Stimulated activated CD4-positive, alpha-beta T cell treated with anti-CD3 and anti-CD28 coated beads, TNF-alpha, amount 100 ng/mL, for 4 hours (primary cell): ENCODE data around the gene TMEM208.
A peak's percentile ranks its signal among the peaks of the same experiment; 100 is the strongest.

Experiments
- DNase-seq, 3 experiments: peaks; one replicate each; pipeline ENCODE4 v3.0.0-alpha.2; 2020; ENCODE audit warnings: low read depth in 3 of 3

The TMEM208 gene

DNA sequence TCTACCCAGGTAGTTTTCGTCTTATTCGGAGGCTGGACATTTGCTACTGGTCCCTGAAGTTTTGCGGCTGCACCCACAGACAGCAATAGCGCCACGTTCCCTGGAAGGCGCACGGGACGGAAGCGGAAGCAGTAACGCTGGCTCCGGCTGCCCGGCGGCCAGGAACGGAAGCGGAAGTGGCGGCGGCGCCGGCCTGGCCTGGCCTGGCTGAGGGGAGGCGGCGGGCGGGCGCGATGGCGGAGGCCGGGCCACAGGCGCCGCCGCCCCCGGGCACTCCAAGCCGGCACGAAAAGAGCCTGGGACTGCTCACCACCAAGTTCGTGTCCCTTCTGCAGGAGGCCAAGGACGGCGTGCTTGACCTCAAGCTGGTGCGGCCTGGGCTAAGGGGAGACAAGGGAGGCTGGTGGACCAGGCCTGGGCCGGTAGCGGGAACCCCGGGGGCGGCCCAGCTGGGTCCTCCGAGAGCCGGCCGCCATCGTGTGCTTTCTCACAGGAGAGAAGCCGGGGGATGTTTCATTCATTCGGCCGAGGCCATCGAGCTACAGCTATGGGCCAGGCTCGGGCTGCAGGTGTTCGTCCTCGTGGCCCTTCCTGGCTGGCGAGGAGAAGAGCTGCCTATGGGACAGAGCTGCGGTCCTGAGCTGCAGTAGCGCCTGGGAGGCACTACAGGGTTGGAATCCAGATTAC is 34.8 kb upstream of the TMEM208 start, which contains the start of gene E2F4:
Gene E2F4 (plus strand): TSS at position 161 of the 687 bp plus-strand sequence. CDS start 73 bp downstream, at position 234.
- DNase-seq = peak; percentile 68 to 78 (median 78)

DNA sequence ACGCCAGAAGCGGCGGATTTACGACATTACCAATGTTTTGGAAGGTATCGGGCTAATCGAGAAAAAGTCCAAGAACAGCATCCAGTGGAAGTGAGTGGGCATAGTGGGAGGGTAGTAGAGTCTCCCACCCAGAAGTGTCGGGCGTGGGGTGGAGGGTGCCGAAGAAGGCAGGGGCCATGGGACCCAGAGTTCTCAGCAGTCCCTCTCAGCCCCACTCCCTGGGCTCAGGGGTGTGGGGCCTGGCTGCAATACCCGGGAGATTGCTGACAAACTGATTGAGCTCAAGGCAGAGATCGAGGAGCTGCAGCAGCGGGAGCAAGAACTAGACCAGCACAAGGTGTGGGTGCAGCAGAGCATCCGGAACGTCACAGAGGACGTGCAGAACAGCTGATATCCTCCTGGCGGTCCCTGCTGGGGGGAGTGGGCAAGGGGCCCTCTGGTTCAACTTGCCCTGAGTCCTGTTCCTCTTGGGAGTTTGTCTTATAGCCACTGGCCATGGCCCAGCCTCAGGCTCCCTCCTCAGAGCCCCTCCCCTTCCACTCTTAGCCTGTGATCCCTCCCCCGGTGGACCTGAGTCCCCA is 34.1 kb upstream of the TMEM208 start:
- no peak for DNase-seq

GRCh38 chr16:67193536-67193935 is 33.4 kb upstream of the TMEM208 start:
- DNase-seq = no peak

DNA sequence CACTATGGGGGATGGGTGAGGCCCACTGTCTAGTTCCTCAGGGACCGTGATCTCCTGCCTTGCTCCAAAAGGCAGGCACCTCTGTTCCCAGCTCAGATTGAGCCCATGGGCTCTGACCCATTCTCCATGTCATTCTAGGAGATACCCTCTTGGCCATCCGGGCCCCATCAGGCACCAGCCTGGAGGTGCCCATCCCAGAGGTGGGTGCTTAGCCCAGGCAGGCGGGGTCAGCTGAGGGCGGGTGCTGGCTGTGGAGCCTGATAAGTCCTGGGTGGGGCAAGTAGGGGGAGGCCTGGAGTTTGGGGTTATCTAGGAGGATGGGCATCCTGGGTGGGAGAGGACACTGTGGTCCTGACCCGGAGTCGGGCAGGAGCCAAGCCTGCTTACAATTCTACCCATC is 32.7 kb upstream of the TMEM208 start:
- no peak for DNase-seq

GRCh38 chr16:67195676-67196075 is 31.3 kb upstream of the TMEM208 start:
- DNase-seq = no peak

DNA sequence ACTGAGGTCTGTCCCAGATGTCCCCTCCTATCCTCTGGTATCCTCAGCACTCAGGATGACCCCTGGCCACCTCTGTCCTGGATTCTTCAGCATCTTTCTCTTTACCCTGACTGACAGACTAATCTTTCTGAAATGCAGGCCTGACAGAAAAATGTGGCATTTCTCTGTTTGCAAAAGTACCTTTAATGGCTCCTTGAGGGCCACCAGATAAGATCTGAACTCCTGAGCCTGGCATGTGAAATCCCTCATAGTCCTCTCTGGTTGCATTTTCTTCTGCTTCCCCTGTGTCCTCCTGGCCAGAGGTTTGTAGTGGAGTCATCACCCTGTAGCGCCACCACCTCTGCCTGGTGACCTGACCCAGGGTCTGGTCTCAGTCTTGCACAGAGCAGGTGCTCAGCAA is 30.0 kb upstream of the TMEM208 start:
- DNase-seq = no peak

GRCh38 chr16:67197704-67198103 is 29.2 kb upstream of the TMEM208 start:
- no peak for DNase-seq

GRCh38 chr16:67198238-67198734 is 28.6 kb upstream of the TMEM208 start:
- no peak for DNase-seq

GRCh38 chr16:67199011-67199807 is 27.7 kb upstream of the TMEM208 start, which contains the start of gene ELMO3:
Gene ELMO3, plus strand, starts transcription at chr16:67199131. Its CDS starts 196 bp downstream, at chr16:67199327.
- DNase-seq = no peak

- no peak for DNase-seq
Observed at GRCh38 chr16:67199808-67200198, 27.1 kb upstream of the TMEM208 start.

DNA sequence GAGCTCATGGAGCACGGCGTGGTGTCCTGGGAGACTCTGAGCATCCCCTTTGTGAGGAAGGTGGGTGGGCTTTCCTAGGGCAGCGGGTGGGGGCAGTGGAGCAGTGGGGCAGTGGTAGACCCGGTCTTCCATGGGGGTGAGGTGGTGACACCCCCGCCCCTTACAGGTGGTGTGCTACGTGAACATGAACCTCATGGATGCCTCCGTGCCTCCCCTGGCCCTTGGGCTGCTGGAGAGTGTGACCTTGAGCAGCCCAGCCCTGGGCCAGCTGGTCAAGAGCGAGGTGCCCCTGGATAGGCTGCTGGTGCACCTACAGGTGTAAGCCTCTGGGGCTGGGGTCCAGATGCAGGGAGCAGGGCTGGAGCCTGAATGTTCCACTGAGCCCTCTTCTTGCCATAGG is 26.4 kb upstream of the TMEM208 start:
- DNase-seq = no peak

- no peak for DNase-seq
Observed at GRCh38 chr16:67201411-67202345, 25.3 kb upstream of the TMEM208 start.

- no peak for DNase-seq
Observed at GRCh38 chr16:67202426-67202825, 24.5 kb upstream of the TMEM208 start.

DNA sequence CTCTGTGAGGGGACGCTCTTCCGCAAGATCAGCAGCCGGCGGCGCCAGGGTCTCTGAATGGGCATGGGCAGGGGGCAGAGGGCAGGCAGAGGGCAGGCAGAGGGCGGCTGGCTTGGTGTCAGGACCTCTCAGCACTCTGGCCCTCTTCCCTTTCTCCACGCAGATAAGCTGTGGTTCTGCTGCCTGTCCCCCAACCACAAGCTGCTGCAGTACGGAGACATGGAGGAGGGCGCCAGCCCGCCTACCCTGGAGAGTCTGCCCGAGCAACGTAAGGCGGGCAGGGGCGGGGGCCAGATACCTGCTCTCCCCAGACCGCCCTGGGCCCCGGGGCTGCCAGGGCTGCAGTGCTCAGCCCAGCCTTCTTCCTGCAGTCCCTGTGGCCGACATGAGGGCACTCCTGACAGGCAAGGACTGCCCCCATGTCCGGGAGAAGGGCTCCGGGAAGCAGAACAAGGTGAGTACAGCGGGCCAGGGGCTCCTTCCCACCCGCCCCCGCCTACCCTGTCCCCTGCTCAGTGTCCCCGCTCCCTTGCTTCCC is 23.9 kb upstream of the TMEM208 start:
- no peak for DNase-seq

GRCh38 chr16:67204076-67204475 is 22.9 kb upstream of the TMEM208 start:
- DNase-seq = no peak

DNA sequence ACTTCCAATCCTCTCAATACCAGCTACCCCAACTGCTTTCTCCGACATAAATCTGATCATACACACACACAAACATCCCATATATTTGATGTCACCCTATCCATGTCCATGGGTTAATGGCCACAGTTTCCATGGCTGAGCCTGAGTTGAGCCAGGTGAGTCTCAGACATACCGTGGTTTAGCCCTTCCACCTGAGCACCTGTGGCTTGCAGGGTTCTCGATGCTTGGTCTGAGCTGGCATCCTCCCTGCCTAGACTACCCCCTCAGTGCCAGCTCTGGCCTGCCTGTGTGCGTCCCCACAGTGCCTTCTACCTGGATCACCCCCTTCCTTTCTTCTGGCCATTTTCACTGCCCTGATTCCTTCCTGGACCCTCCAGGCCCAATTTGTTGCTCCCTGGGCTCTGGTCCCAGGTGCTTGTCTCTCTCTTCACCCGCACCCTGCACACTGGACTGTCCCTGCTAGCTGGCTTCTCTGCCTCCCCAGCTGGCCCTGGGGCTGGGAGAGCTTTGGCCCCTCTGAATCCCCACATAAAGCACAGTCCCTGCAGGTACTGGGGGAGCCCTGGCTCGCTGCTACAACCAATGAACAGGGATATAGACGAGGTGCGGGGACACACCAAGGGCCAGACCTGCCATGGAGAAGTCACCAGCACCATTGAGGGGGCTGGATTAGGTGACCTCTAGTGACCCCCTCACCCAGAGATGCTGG is 20.6 kb upstream of the TMEM208 start:
- no peak for DNase-seq

GRCh38 chr16:67206838-67207248 is 20.1 kb upstream of the TMEM208 start:
- DNase-seq = no peak

GRCh38 chr16:67207249-67208091 is 19.5 kb upstream of the TMEM208 start:
- DNase-seq = no peak

GRCh38 chr16:67208154-67208896 is 18.6 kb upstream of the TMEM208 start:
- DNase-seq = no peak
